ENCODE results near the gene STING1.

STING1 gene

DNA sequence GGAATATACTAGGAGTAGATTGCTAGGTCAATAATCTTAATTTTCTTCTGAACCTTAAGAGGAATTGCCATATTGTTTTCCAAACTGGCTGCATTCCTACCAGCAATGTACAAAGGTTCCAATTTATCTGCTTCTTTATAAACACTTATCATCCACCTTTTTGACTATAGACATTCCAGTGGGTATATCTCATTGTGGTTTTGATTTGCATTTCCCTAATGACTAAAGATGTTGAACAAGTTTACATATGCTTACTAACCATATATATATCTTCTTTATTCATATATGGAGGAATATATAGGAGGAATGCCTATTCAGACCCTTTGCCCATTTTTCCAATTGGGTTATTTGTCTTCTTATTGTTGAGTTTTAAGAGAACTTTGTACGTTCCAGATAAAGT lies 50.9 kb downstream of the STING1 start:
- DNase-seq = no peak

DNA sequence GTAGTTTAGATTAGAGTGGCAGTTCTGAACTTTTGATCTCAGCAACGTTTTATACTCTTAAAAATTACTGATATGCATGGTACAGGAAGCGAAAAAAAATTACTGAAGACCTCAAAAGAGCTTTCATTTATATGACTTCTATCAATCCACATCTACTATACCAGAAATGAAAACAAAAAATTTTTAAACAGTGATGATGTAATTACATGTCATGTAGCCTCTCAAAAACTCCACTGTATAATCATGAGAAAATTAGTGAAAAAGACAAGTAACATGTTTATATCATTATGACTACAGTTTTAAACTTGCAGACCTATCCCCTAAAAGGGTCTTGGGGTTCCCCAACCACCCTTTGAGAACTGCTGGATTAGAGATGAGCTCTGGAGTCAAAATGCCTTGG lies 52.5 kb downstream of the STING1 start:
- DNase-seq = no peak

DNA sequence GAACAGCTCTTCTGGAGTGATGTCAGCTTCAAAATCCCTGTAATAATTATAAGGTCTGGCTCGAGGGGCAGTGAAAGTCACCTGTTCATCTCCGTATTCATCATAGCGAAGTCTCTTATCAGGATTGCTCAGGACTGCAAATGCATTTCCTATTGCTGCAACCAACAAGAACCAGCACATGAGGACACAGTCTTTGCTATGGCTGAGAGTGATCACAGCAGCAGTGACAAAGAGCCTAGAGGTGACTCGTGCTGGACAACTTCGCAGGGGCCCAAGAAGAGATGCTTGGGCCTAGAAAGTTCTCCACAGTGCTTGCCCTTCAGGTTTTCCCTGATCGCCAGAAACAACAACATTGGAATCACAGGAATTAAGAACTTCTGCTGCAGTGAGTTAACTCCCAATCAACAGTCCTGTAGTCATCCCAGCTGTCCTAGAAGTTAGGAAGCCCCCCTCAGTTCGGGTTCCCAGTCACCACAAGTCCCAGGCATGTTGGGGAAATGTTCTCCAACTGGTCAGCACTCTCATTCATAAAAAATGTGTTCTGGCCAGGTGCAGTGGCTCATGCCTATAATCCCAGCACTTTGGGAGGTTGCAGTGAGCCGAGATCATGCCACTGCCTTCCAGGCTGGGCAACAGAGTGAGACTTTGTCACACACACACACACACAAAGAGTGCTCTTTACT lies 56.2 kb downstream of the STING1 start:
- no peak for DNase-seq

All from NCI-H2171 (cell line).